ENCODE data around the gene CXXC5. TPM values are rescaled to one million over a fixed set of nuclear protein-coding genes. Genes with fewer than 3 reads are reported as not detected.

Gene CXXC5
- total and polyA plus RNA-seq, 7 donors, result 15.7 to 30.0 (median 19.9) TPM

DNA sequence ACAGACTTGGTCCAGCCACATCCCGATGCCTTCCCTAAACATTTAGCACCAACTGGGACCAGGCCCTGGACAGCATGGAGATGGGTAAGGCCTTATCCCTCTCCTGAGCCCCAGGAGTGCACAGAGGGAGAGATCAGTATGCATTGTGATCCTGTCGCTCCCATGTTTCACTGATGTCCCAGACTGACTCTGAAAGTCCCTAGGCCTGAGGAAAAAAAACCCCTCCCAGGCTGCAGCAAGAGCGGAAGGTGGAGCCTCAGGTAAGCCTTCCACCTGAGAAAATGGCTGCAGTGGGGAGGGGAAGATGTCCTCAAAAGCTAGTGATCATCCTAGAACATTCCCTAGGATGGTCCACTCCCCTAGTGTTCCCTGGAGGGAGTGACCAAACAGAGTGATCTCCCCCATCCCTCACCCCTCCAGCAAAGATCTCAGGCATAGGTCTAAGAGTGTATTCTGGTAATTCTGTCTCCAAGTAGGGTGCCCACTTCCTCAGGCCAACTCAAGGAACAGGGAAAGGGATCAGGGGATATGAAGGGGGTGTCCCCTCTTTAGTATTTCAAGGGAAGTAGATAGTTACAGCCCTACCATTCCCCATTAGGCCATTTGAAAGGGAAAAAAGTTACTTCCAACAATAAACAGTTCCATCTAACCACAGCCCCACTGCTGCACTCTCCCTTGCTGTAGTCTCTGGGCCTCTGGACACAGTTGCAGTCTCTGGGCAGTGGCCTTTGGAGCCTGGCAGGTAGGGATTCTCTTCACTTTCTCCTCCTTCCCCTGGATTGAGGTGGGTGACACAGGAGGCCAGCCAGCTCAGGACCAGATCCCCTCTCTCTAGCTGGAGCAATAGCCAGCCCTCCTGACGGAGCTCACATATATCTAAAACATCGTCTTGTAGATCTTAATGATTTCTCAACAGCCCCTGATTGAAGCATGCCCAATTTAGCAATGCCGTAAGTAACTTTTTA lies 6.8 kb upstream of the CXXC5 start:
- WGBS, 2 donors, result 87 to 93% methylated on average over 6 of the region's 6 CpGs
- H3K4me1 ChIP-seq, result peaks cover 0 to 36% (median 26%) of the 10 kb centered on the region in 4 donors
- no peaks in the 10 kb centered on the region for H3K9me3 ChIP-seq
- H3K4me3 ChIP-seq, result no peak overlapping the region
- no peak overlapping the region for H3K27ac ChIP-seq
- TF ChIP-seq EP300 (IDR thresholded peaks at IDR 0.05) (no peak), POLR2A (IDR thresholded peaks at IDR 0.05) (no peak), CTCF (IDR thresholded peaks at IDR 0.05) (no peak), POLR2AphosphoS5 (IDR thresholded peaks at IDR 0.05) (no peak)
- H3K36me3 ChIP-seq, result no peaks in the 10 kb centered on the region
- no peaks in the 10 kb centered on the region for H3K27me3 ChIP-seq
- intact Hi-C loops (cut with DNase I), result no loop called here
- DNase-seq, result peak; percentile 36

DNA sequence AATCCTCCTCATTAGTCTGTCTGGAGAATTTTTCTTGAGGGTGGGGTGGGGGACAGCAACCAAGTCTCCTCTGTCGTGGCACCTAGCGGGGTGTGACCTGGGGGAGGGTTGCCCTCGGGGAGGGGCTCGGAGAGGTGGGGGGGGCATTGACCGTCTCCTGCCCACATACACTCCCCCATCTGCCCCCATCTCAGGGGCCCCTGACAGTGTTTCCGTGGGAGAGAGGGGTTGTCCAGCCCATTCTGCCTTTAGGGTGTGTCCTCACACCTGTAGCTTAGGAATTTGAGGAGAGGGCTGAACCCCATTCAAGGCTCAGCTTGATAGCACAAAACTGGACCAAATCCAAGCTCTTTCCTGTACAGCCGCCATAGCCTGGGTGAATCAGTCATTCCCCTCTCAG lies 5.9 kb upstream of the CXXC5 start:
- peaks cover 0 to 34% (median 23%) of the 10 kb centered on the region in 4 donors for H3K4me1 ChIP-seq
- intact Hi-C loops (cut with DNase I), result no loop called here
- H3K27me3 ChIP-seq, result no peaks in the 10 kb centered on the region
- TF ChIP-seq POLR2AphosphoS5 (IDR thresholded peaks at IDR 0.05) (no peak), CTCF (IDR thresholded peaks at IDR 0.05) (no peak), EP300 (IDR thresholded peaks at IDR 0.05) (no peak), POLR2A (IDR thresholded peaks at IDR 0.05) (no peak)
- 26 to 63% methylated on average over 7 of the region's 7 CpGs for WGBS, 2 donors
- H3K36me3 ChIP-seq, result no peaks in the 10 kb centered on the region
- no peak overlapping the region for H3K4me3 ChIP-seq
- H3K27ac ChIP-seq, result no peak overlapping the region
- no peaks in the 10 kb centered on the region for H3K9me3 ChIP-seq
- DNase-seq, result peak; percentile 45

GRCh38 chr5:139642891-139643871 lies 5.0 kb upstream of the CXXC5 start:
- no peaks in the 10 kb centered on the region for H3K27me3 ChIP-seq
- H3K27ac ChIP-seq, result no peak overlapping the region
- peaks cover 0 to 32% (median 26%) of the 10 kb centered on the region in 4 donors for H3K4me1 ChIP-seq
- TF ChIP-seq CTCF (IDR thresholded peaks at IDR 0.05), result no peak
- TF ChIP-seq POLR2A (IDR thresholded peaks at IDR 0.05), result no peak
- no peak for TF ChIP-seq EP300 (IDR thresholded peaks at IDR 0.05)
- TF ChIP-seq POLR2AphosphoS5 (IDR thresholded peaks at IDR 0.05), result no peak
- peak; percentile 60 for DNase-seq
- intact Hi-C loops (cut with DNase I), result no loop called here
- no peaks in the 10 kb centered on the region for H3K9me3 ChIP-seq
- H3K36me3 ChIP-seq, result no peaks in the 10 kb centered on the region
- WGBS, 2 donors, result 21 to 59% methylated on average over 16 of the region's 16 CpGs
- no peak overlapping the region for H3K4me3 ChIP-seq

DNA sequence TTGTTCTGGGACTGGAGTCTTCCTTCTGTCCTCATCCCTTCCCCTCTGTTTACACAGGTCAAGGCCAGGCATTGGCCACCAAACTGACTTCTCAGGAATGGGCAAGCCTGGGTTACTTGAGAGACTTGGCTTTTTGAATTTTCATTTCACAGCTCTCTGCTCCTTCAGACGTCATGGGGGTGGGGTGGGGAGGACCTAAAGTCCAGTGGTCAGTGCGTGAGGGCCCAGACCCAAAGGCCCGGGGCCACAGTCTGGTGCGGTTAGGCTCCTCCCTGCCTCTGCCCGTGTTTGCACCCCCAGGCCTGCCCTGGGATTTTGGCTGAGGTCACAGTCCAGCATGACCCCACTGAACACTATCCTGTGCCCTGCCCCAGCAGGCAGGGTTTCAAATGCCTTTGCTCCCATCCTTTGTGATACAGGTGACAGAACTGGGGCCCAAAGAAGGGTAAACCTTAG lies 4.1 kb upstream of the CXXC5 start:
- peak; percentile 63 for DNase-seq
- no peak overlapping the region for H3K4me3 ChIP-seq
- H3K27me3 ChIP-seq, result no peaks in the 10 kb centered on the region
- intact Hi-C loops (cut with DNase I), result no loop called here
- H3K4me1 ChIP-seq, result peaks cover 0 to 27% (median 20%) of the 10 kb centered on the region in 4 donors
- TF ChIP-seq POLR2AphosphoS5 (IDR thresholded peaks at IDR 0.05) (no peak), POLR2A (IDR thresholded peaks at IDR 0.05) (no peak), CTCF (IDR thresholded peaks at IDR 0.05) (no peak), EP300 (IDR thresholded peaks at IDR 0.05) (no peak)
- WGBS, 2 donors, result 39 to 72% methylated on average over 5 of the region's 5 CpGs
- H3K27ac ChIP-seq, result no peak overlapping the region
- H3K9me3 ChIP-seq, result no peaks in the 10 kb centered on the region
- H3K36me3 ChIP-seq, result no peaks in the 10 kb centered on the region

Measured in sigmoid colon (tissue), 7 donors.